Gastrocnemius medialis (tissue), 4 donors: ENCODE results near the gene EGF.

Source experiments
- POLR2A ChIP-seq, 2 donors: fragments of 450-650 bp; IDR thresholded peaks; one replicate each; pipeline ENCODE4 v1.6.1; 2017; ENCODE audit warnings: antibody characterized with exemption in 2 of 2, mild to moderate bottlenecking in 2 of 2, moderate library complexity in 2 of 2
- TF ChIP-seq, protein P1 (sequence below), 5 experiments: fragments of 450-650 bp in 3 of 5; fragments of 200-600 bp in 2 of 5; sonication (generic) in 2 of 5; IDR thresholded peaks in 4 of 5; conservative IDR thresholded peaks in 1 of 5; 1 replicate in 4 of 5; 2 replicates in 1 of 5; pipeline ENCODE4 v1.5.1; 2016 to 2019; ENCODE audit warnings: antibody characterized with exemption in 5 of 5, mild to moderate bottlenecking in 3 of 5, moderate library complexity in 3 of 5

DNA sequence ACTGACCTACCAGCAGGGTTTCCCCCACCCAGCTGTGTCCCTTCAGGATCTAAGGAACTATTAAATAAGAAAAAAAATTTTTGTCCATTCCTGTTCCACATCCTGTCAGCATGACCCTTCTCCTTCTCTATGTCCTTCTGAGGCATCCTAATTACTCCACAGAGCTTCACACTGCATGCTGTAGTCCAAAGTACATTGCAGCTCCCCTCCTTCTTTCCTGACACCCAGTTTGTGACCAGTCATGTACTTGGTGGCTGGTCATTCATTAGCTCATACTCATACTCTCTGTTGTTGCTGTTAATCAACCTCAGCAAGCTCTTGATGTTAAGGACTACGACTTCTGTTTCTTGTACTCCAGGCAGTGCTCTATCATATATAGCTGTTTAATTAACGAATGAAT is 2.4 kb upstream of the EGF start:
- TF ChIP-seq, protein P1, sequence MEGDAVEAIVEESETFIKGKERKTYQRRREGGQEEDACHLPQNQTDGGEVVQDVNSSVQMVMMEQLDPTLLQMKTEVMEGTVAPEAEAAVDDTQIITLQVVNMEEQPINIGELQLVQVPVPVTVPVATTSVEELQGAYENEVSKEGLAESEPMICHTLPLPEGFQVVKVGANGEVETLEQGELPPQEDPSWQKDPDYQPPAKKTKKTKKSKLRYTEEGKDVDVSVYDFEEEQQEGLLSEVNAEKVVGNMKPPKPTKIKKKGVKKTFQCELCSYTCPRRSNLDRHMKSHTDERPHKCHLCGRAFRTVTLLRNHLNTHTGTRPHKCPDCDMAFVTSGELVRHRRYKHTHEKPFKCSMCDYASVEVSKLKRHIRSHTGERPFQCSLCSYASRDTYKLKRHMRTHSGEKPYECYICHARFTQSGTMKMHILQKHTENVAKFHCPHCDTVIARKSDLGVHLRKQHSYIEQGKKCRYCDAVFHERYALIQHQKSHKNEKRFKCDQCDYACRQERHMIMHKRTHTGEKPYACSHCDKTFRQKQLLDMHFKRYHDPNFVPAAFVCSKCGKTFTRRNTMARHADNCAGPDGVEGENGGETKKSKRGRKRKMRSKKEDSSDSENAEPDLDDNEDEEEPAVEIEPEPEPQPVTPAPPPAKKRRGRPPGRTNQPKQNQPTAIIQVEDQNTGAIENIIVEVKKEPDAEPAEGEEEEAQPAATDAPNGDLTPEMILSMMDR (IDR thresholded peaks at IDR 0.05 in 4 of 5, conservative IDR thresholded peaks at IDR 0.05 in 1 of 5) = no peak
- no peak for TF ChIP-seq POLR2A (IDR thresholded peaks at IDR 0.05)
